SU-DHL-6 (cell line): ENCODE data around the gene ARHGAP30.

Experiments
- EZH2phosphoT487 ChIP-seq: fragments of 200-600 bp; sonication (generic), shearing (Covaris generic); conservative IDR thresholded peaks from 2 replicates; pipeline ENCODE4 v1.6.1; 2018; ENCODE audit warnings: mild to moderate bottlenecking, antibody characterized with exemption, low read length, moderate library complexity, mixed read lengths
- TF ChIP-seq, protein P1 (sequence below): fragments of 200-600 bp; sonication (generic); IDR thresholded peaks from one replicate; pipeline ENCODE4 v1.5.1; 2017; ENCODE audit warnings: antibody characterized with exemption, mild to moderate bottlenecking, low read length, moderate library complexity; ENCODE audit not compliant: insufficient read depth, poor library complexity, severe bottlenecking

DNA sequence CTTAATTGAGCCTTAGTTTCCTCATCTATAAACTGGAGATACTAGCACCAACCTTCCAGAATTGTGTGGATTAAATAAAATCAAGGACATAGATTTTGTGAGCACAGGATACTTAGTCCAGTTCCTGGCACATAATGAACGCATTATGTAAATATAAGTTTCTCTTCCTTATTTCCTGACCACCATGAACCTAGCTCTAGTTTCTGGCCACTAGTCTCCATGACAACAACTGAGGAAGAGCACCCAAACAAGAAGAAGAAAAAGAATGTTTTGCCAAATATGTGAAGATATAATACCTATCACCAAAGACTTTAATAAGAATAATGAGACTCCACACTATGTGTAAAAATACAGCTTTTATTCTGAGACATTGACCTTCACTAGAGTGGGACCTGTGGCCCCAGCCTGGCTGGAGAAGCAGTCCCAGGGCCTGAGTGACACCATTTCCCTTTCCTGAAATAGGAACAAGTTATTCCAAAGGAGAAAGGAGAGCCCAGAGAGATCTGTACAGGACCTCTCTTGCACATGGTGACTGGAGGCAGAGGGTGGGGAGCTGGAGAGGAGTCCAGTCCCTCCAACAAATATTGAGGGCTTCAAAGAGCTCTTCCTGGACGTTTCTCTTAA, 23.0 kb downstream of the ARHGAP30 start:
- TF ChIP-seq, protein P1, sequence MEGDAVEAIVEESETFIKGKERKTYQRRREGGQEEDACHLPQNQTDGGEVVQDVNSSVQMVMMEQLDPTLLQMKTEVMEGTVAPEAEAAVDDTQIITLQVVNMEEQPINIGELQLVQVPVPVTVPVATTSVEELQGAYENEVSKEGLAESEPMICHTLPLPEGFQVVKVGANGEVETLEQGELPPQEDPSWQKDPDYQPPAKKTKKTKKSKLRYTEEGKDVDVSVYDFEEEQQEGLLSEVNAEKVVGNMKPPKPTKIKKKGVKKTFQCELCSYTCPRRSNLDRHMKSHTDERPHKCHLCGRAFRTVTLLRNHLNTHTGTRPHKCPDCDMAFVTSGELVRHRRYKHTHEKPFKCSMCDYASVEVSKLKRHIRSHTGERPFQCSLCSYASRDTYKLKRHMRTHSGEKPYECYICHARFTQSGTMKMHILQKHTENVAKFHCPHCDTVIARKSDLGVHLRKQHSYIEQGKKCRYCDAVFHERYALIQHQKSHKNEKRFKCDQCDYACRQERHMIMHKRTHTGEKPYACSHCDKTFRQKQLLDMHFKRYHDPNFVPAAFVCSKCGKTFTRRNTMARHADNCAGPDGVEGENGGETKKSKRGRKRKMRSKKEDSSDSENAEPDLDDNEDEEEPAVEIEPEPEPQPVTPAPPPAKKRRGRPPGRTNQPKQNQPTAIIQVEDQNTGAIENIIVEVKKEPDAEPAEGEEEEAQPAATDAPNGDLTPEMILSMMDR, result no peak
- TF ChIP-seq EZH2phosphoT487, result no peak
